GM23338 (cell line): ENCODE data around the gene RGS6. TPM values are rescaled to one million over a fixed set of nuclear protein-coding genes. Genes with fewer than 3 reads are reported as not detected.
A peak's percentile ranks its signal among the peaks of the same experiment; 100 is the strongest.

Experiments
- ATAC-seq: fragments of 200-7000 bp; cut with Tn5 transposase; 3 replicates; pipeline ENCODE4 v1.9.1; 2020
- DNase-seq: peaks from one replicate; pipeline ENCODE4 v3.0.0-alpha.2; 2015; ENCODE audit warnings: low spot score
- H2AFZ ChIP-seq: fragments of 200-600 bp; sonication (generic); 2 replicates; pipeline ENCODE4 v1.8.0; 2016; ENCODE audit warnings: antibody characterized with exemption, mild to moderate bottlenecking, moderate library complexity
- H3F3A ChIP-seq: fragments of 200-600 bp; sonication (generic); replicated peaks from 2 replicates; pipeline ENCODE4 v1.8.0; 2017; ENCODE audit warnings: antibody characterized with exemption, mixed run types, low read depth
- H3K27ac ChIP-seq: fragments of 200-600 bp; sonication (generic); 2 replicates; pipeline ENCODE4 v1.6.1; 2016; ENCODE audit warnings: low read depth
- H3K27me3 ChIP-seq: fragments of 200-600 bp; sonication (generic); 2 replicates; pipeline ENCODE4 v1.8.0; 2016; ENCODE audit warnings: mild to moderate bottlenecking, mixed run types, moderate library complexity; ENCODE audit not compliant: insufficient read depth
- H3K36me3 ChIP-seq: fragments of 200-600 bp; sonication (generic); 2 replicates; pipeline ENCODE4 v1.8.0; 2016; ENCODE audit warnings: mild to moderate bottlenecking; ENCODE audit not compliant: insufficient read depth
- H3K4me1 ChIP-seq: fragments of 200-600 bp; sonication (generic); 2 replicates; pipeline ENCODE4 v1.8.0; 2016; ENCODE audit warnings: mild to moderate bottlenecking, moderate library complexity; ENCODE audit not compliant: insufficient read depth
- H3K4me2 ChIP-seq: fragments of 200-600 bp; sonication (generic); 2 replicates; pipeline ENCODE4 v1.7.1; 2017; ENCODE audit warnings: mixed run types
- H3K4me3 ChIP-seq: fragments of 200-600 bp; sonication (generic); 2 replicates; pipeline ENCODE4 v1.6.1; 2016; ENCODE audit warnings: mixed run types
- H3K79me2 ChIP-seq: fragments of 200-600 bp; sonication (generic); replicated peaks from 2 replicates; pipeline ENCODE4 v1.8.0; 2017; ENCODE audit warnings: mild to moderate bottlenecking; ENCODE audit not compliant: insufficient read depth
- H3K9me2 ChIP-seq: fragments of 200-600 bp; sonication (generic); 2 replicates; pipeline ENCODE4 v1.8.0; 2017; ENCODE audit not compliant: insufficient read depth
- H4K20me1 ChIP-seq: fragments of 200-600 bp; sonication (generic); replicated peaks from 2 replicates; pipeline ENCODE4 v1.8.0; 2017; ENCODE audit warnings: mild to moderate bottlenecking; ENCODE audit not compliant: insufficient read depth
- H3K27ac Mint-ChIP-seq: 2 replicates; pipeline ENCODE4 v1.8.0; 2020; ENCODE audit warnings: inconsistent platforms, mild to moderate bottlenecking, moderate library complexity, mixed read lengths
- H3K27me3 Mint-ChIP-seq: 3 replicates; pipeline ENCODE4 v1.8.0; 2022; ENCODE audit warnings: low read depth, mild to moderate bottlenecking, moderate library complexity, mixed read lengths, inconsistent platforms; ENCODE audit not compliant: insufficient read depth, poor library complexity
- H3K36me3 Mint-ChIP-seq: 3 replicates; pipeline ENCODE4 v1.8.0; 2021; ENCODE audit warnings: low read depth, mild to moderate bottlenecking, inconsistent platforms, moderate library complexity, mixed read lengths
- H3K4me1 Mint-ChIP-seq: 3 replicates; pipeline ENCODE4 v1.8.0; 2020; ENCODE audit warnings: mild to moderate bottlenecking, inconsistent platforms, mixed read lengths
- H3K4me3 Mint-ChIP-seq: 3 replicates; pipeline ENCODE4 v1.8.0; 2021; ENCODE audit warnings: moderate library complexity, mild to moderate bottlenecking, inconsistent platforms, mixed read lengths
- H3K9me3 Mint-ChIP-seq: 3 replicates; pipeline ENCODE4 v1.8.0; 2020; ENCODE audit warnings: moderate library complexity, mild to moderate bottlenecking, inconsistent platforms, mixed read lengths
- CREB1 ChIP-seq: fragments of 250-450 bp; sonication (Bioruptor Pico); IDR thresholded peaks from 2 replicates; pipeline ENCODE4 v1.5.0; 2020; ENCODE audit warnings: low read depth, mild to moderate bottlenecking, moderate library complexity
- EZH2 ChIP-seq: fragments of 200-600 bp; sonication (generic); IDR thresholded peaks from one replicate; pipeline ENCODE4 v1.8.0; 2017; ENCODE audit warnings: antibody characterized with exemption, mild to moderate bottlenecking, low read depth; ENCODE audit not compliant: unreplicated experiment
- EZH2phosphoT487 ChIP-seq: fragments of 200-600 bp; sonication (generic); IDR thresholded peaks from one replicate; pipeline ENCODE4 v1.8.1; 2018; ENCODE audit warnings: antibody characterized with exemption; ENCODE audit not compliant: unreplicated experiment
- JUNB ChIP-seq: IDR thresholded peaks from one replicate; pipeline ENCODE4 v1.6.1; 2016; ENCODE audit warnings: antibody characterized with exemption; ENCODE audit not compliant: unreplicated experiment
- NANOG ChIP-seq: IDR thresholded peaks from 2 replicates; pipeline ENCODE4 v1.6.1; 2016; ENCODE audit warnings: antibody characterized with exemption, borderline replicate concordance
- POLR2AphosphoS5 ChIP-seq: IDR thresholded peaks from 2 replicates; pipeline ENCODE4 v1.6.1; 2016; ENCODE audit warnings: antibody characterized with exemption, low read depth
- STAT1 ChIP-seq: IDR thresholded peaks from one replicate; pipeline ENCODE4 v1.6.1; 2016; ENCODE audit warnings: antibody characterized with exemption; ENCODE audit not compliant: unreplicated experiment
- ZNF331 ChIP-seq: fragments of 250-450 bp; sonication (Bioruptor Pico); IDR thresholded peaks from 2 replicates; pipeline ENCODE4 v1.5.0; 2020; ENCODE audit warnings: low read depth, mild to moderate bottlenecking, moderate library complexity
- polyA plus RNA-seq: library from polyadenylated mRNA; unstranded; fragments of >200 nt; fragmentation: Nextera tagmentation; extraction: Ambion mirVana; gene quantifications from 2 replicates; pipeline ENCODE4 v1.2.1, GENCODE V29; 2016
- total RNA-seq: library from RNA; depleted of rRNA; stranded (reverse); fragments of >200 nt; shearing (Covaris generic); gene quantifications from 2 replicates; pipeline ENCODE4 v1.2.3, GENCODE V29; 2014
- TF ChIP-seq, protein P1 (sequence below): fragments of 250-450 bp; sonication (Bioruptor Pico); IDR thresholded peaks from 2 replicates; pipeline ENCODE4 v1.5.0; 2020; ENCODE audit warnings: mild to moderate bottlenecking, moderate library complexity
- TF ChIP-seq, protein P2 (sequence below): IDR thresholded peaks from 2 replicates; pipeline ENCODE4 v1.6.1; 2016; ENCODE audit warnings: antibody characterized with exemption
- TF ChIP-seq, protein P3 (sequence below), 2 experiments: fragments of 200-600 bp in 1 of 2; sonication (generic) in 1 of 2; conservative IDR thresholded peaks; 2 replicates each; pipeline versions ENCODE4 v1.5.1 to v1.6.1; 2016 to 2017; ENCODE audit warnings: antibody characterized with exemption in 2 of 2, low read depth in 2 of 2, mild to moderate bottlenecking in 2 of 2, moderate library complexity in 1 of 2
- TF ChIP-seq, protein P4 (sequence below): IDR thresholded peaks from one replicate; pipeline ENCODE4 v1.6.1; 2018; ENCODE audit warnings: antibody characterized with exemption; ENCODE audit not compliant: unreplicated experiment

RGS6 gene
- total and polyA plus RNA-seq, 2 experiments from 2014 or later, result 0.66 to 0.83 TPM

GRCh38 chr14:72254937-72255472 lies 322.8 kb downstream of the RGS6 start:
- Histone ChIP-seq H3K9me2 (peaks cover 11% of the 10 kb centered on the region), H2AFZ (peak overlapping the region; percentile 83; the same call in 1 of the 2 replicates), H3K4me1 (peaks cover 33% of the 10 kb centered on the region), H3K79me2 (no peaks in the 10 kb centered on the region), H3K27ac (no peak overlapping the region), H3K27me3 (no peaks in the 10 kb centered on the region), H3F3A (no peaks in the 10 kb centered on the region), H3K4me2 (peak overlapping the region; percentile 3; the same call in 1 of the 2 replicates), H3K4me3 (no peak overlapping the region), H4K20me1 (no peaks in the 10 kb centered on the region), H3K36me3 (peaks cover 12% of the 10 kb centered on the region)
- Mint-ChIP-seq H3K4me3 (no peak overlapping the region), H3K27ac (no peak overlapping the region), H3K27me3 (no peaks in the 10 kb centered on the region), H3K36me3 (peaks cover 30% of the 10 kb centered on the region), H3K4me1 (peaks cover 17% of the 10 kb centered on the region), H3K9me3 (peaks cover 14% of the 10 kb centered on the region)
- ATAC-seq, result peak; percentile 55
- DNase-seq, result no peak
- TF ChIP-seq JUNB (no peak), NANOG (no peak), EZH2phosphoT487 (no peak), CREB1 (CRISPR knock-in tag) (no peak), POLR2AphosphoS5 (no peak), EZH2 (no peak), ZNF331 (CRISPR knock-in tag) (no peak), STAT1 (no peak)
- TF ChIP-seq, protein P1, sequence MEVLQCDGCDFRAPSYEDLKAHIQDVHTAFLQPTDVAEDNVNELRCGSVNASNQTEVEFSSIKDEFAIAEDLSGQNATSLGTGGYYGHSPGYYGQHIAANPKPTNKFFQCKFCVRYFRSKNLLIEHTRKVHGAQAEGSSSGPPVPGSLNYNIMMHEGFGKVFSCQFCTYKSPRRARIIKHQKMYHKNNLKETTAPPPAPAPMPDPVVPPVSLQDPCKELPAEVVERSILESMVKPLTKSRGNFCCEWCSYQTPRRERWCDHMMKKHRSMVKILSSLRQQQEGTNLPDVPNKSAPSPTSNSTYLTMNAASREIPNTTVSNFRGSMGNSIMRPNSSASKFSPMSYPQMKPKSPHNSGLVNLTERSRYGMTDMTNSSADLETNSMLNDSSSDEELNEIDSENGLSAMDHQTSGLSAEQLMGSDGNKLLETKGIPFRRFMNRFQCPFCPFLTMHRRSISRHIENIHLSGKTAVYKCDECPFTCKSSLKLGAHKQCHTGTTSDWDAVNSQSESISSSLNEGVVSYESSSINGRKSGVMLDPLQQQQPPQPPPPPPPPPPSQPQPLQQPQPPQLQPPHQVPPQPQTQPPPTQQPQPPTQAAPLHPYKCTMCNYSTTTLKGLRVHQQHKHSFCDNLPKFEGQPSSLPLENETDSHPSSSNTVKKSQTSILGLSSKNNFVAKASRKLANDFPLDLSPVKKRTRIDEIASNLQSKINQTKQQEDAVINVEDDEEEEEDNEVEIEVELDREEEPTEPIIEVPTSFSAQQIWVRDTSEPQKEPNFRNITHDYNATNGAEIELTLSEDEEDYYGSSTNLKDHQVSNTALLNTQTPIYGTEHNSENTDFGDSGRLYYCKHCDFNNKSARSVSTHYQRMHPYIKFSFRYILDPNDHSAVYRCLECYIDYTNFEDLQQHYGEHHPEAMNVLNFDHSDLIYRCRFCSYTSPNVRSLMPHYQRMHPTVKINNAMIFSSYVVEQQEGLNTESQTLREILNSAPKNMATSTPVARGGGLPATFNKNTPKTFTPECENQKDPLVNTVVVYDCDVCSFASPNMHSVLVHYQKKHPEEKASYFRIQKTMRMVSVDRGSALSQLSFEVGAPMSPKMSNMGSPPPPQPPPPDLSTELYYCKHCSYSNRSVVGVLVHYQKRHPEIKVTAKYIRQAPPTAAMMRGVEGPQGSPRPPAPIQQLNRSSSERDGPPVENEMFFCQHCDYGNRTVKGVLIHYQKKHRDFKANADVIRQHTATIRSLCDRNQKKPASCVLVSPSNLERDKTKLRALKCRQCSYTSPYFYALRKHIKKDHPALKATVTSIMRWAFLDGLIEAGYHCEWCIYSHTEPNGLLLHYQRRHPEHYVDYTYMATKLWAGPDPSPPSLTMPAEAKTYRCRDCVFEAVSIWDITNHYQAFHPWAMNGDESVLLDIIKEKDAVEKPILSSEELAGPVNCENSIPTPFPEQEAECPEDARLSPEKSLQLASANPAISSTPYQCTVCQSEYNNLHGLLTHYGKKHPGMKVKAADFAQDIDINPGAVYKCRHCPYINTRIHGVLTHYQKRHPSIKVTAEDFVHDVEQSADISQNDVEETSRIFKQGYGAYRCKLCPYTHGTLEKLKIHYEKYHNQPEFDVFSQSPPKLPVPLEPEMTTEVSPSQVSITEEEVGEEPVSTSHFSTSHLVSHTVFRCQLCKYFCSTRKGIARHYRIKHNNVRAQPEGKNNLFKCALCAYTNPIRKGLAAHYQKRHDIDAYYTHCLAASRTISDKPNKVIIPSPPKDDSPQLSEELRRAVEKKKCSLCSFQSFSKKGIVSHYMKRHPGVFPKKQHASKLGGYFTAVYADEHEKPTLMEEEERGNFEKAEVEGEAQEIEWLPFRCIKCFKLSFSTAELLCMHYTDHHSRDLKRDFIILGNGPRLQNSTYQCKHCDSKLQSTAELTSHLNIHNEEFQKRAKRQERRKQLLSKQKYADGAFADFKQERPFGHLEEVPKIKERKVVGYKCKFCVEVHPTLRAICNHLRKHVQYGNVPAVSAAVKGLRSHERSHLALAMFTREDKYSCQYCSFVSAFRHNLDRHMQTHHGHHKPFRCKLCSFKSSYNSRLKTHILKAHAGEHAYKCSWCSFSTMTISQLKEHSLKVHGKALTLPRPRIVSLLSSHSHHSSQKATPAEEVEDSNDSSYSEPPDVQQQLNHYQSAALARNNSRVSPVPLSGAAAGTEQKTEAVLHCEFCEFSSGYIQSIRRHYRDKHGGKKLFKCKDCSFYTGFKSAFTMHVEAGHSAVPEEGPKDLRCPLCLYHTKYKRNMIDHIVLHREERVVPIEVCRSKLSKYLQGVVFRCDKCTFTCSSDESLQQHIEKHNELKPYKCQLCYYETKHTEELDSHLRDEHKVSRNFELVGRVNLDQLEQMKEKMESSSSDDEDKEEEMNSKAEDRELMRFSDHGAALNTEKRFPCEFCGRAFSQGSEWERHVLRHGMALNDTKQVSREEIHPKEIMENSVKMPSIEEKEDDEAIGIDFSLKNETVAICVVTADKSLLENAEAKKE (CRISPR knock-in tag), result no peak
- TF ChIP-seq, protein P2, sequence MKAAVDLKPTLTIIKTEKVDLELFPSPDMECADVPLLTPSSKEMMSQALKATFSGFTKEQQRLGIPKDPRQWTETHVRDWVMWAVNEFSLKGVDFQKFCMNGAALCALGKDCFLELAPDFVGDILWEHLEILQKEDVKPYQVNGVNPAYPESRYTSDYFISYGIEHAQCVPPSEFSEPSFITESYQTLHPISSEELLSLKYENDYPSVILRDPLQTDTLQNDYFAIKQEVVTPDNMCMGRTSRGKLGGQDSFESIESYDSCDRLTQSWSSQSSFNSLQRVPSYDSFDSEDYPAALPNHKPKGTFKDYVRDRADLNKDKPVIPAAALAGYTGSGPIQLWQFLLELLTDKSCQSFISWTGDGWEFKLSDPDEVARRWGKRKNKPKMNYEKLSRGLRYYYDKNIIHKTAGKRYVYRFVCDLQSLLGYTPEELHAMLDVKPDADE, result no peak
- TF ChIP-seq, protein P3, sequence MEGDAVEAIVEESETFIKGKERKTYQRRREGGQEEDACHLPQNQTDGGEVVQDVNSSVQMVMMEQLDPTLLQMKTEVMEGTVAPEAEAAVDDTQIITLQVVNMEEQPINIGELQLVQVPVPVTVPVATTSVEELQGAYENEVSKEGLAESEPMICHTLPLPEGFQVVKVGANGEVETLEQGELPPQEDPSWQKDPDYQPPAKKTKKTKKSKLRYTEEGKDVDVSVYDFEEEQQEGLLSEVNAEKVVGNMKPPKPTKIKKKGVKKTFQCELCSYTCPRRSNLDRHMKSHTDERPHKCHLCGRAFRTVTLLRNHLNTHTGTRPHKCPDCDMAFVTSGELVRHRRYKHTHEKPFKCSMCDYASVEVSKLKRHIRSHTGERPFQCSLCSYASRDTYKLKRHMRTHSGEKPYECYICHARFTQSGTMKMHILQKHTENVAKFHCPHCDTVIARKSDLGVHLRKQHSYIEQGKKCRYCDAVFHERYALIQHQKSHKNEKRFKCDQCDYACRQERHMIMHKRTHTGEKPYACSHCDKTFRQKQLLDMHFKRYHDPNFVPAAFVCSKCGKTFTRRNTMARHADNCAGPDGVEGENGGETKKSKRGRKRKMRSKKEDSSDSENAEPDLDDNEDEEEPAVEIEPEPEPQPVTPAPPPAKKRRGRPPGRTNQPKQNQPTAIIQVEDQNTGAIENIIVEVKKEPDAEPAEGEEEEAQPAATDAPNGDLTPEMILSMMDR (conservative IDR thresholded peaks at IDR 0.05; ENCODE audit: low read depth in 2 of 2), result no peak
- TF ChIP-seq, protein P4, sequence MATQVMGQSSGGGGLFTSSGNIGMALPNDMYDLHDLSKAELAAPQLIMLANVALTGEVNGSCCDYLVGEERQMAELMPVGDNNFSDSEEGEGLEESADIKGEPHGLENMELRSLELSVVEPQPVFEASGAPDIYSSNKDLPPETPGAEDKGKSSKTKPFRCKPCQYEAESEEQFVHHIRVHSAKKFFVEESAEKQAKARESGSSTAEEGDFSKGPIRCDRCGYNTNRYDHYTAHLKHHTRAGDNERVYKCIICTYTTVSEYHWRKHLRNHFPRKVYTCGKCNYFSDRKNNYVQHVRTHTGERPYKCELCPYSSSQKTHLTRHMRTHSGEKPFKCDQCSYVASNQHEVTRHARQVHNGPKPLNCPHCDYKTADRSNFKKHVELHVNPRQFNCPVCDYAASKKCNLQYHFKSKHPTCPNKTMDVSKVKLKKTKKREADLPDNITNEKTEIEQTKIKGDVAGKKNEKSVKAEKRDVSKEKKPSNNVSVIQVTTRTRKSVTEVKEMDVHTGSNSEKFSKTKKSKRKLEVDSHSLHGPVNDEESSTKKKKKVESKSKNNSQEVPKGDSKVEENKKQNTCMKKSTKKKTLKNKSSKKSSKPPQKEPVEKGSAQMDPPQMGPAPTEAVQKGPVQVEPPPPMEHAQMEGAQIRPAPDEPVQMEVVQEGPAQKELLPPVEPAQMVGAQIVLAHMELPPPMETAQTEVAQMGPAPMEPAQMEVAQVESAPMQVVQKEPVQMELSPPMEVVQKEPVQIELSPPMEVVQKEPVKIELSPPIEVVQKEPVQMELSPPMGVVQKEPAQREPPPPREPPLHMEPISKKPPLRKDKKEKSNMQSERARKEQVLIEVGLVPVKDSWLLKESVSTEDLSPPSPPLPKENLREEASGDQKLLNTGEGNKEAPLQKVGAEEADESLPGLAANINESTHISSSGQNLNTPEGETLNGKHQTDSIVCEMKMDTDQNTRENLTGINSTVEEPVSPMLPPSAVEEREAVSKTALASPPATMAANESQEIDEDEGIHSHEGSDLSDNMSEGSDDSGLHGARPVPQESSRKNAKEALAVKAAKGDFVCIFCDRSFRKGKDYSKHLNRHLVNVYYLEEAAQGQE, result no peak
